GM12801 (cell line): ENCODE results near the gene PEX10.

Experiments
- TF ChIP-seq, protein P1 (sequence below): IDR thresholded peaks from one replicate; pipeline ENCODE4 v1.5.1; 2011; ENCODE audit warnings: control low read depth; ENCODE audit not compliant: insufficient read length; ENCODE audit errors: extremely low read depth

The PEX10 gene

GRCh38 chr1:2412395-2412772 is at the start of gene PEX10:
Gene PEX10 (minus strand): TSS chr1:2412564. CDS start chr1:2412502, 62 bp downstream.
- TF ChIP-seq, protein P1, sequence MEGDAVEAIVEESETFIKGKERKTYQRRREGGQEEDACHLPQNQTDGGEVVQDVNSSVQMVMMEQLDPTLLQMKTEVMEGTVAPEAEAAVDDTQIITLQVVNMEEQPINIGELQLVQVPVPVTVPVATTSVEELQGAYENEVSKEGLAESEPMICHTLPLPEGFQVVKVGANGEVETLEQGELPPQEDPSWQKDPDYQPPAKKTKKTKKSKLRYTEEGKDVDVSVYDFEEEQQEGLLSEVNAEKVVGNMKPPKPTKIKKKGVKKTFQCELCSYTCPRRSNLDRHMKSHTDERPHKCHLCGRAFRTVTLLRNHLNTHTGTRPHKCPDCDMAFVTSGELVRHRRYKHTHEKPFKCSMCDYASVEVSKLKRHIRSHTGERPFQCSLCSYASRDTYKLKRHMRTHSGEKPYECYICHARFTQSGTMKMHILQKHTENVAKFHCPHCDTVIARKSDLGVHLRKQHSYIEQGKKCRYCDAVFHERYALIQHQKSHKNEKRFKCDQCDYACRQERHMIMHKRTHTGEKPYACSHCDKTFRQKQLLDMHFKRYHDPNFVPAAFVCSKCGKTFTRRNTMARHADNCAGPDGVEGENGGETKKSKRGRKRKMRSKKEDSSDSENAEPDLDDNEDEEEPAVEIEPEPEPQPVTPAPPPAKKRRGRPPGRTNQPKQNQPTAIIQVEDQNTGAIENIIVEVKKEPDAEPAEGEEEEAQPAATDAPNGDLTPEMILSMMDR: no peak

DNA sequence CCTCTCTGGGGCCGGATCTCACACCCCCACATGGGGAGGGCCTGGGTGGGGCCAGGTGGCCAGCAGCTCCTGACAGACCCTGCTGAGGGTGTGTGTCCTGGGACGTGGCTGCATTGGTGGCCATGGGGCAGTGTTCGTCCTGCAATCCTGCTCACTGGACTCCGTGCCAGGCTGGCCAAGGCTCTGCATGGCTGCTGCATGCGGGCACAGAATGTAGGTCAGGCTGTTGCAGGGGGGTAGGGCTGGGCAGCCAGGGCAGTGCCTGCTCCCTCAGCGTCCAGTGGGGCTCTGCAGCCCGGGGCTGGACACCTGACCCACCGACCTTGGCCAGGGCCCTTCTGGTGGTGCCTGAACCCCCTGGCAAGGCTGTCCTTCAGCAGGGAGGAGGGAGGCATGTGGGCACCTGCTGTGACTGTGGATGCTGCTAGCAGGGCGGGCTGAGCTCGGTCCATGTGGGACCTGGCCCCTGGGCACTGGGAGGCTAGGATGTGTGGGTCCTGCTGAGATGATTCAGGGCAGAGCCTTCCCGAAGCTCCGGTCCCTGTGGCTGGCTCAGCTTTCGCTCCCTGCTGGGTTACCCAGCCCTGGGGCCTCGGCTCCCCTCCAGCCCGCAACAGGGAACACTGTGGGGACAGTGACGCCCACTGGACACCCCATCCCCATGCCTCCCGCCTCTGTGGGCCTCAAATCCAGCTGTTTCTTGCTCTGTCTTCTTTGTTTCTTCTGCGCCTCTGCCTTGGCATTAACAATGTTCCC is 48.8 kb upstream of the PEX10 start:
- TF ChIP-seq, protein P1: no peak

- TF ChIP-seq, protein P1: no peak
Measured at GRCh38 chr1:2460203-2460602, 47.8 kb upstream of the PEX10 start.

- TF ChIP-seq, protein P1: no peak
Measured at GRCh38 chr1:2459757-2460156, 47.4 kb upstream of the PEX10 start.

- TF ChIP-seq, protein P1: no peak
Measured at GRCh38 chr1:2458687-2459086, 46.3 kb upstream of the PEX10 start.

GRCh38 chr1:2457444-2457843 is 45.1 kb upstream of the PEX10 start:
- TF ChIP-seq, protein P1: no peak

DNA sequence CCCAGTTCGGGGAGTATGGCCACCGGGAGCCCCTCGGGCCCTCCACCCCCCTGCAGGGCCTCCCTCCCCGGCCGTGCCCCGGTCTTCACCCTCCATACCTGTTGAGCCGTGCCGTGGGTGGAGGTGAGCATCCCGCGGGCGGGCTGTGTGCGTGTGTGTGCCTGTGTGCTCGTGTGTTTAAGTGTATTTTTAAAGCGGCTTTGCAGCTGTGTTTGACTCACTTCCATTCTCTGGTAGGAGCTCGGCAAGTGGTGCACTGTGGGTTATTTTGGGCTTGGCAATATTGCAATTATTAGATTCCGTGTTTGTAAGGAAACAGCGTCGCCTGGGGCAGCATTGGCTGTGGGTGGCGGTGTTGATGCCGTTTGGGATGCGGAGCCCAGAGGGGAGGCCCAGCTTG is 43.4 kb upstream of the PEX10 start:
- TF ChIP-seq, protein P1: no peak
